AG09309 (cell line): Measurements from ENCODE around the gene EFNA5.

Experiments
- DNase-seq: peaks from one replicate; pipeline ENCODE4 v3.0.0-alpha.2; 2010; ENCODE audit warnings: low read depth
- H3K4me3 ChIP-seq: 2 replicates; pipeline ENCODE4 v1.5.1; 2011; ENCODE audit warnings: mild to moderate bottlenecking, low read depth, low read length, moderate library complexity; ENCODE audit not compliant: control insufficient read depth
- TF ChIP-seq, protein P1 (sequence below): IDR thresholded peaks from 2 replicates; pipeline ENCODE4 v1.5.1; 2011; ENCODE audit warnings: mild to moderate bottlenecking, low read depth, low read length, inconsistent platforms; ENCODE audit not compliant: insufficient read depth, control insufficient read depth; ENCODE audit errors: missing control alignments

EFNA5 gene

DNA sequence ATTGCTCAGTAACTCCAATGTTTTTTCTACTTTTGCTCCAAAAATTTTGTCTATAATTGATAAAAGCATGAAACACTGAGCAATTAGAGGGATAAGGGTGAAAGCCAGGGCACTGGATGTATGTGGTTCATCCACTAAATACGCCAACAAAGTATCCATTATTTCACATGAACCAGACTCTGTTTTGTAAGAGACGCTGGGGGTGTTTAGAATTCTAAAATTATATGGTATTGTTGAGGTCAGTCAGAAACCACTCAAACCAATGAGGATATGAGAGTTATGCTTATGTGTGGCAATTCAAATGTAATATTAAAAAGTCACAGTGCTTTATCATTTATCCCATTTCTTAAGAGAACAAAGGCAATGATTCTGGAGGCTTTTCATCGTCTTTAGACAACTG is 220.2 kb downstream of the EFNA5 start:
- TF ChIP-seq, protein P1, sequence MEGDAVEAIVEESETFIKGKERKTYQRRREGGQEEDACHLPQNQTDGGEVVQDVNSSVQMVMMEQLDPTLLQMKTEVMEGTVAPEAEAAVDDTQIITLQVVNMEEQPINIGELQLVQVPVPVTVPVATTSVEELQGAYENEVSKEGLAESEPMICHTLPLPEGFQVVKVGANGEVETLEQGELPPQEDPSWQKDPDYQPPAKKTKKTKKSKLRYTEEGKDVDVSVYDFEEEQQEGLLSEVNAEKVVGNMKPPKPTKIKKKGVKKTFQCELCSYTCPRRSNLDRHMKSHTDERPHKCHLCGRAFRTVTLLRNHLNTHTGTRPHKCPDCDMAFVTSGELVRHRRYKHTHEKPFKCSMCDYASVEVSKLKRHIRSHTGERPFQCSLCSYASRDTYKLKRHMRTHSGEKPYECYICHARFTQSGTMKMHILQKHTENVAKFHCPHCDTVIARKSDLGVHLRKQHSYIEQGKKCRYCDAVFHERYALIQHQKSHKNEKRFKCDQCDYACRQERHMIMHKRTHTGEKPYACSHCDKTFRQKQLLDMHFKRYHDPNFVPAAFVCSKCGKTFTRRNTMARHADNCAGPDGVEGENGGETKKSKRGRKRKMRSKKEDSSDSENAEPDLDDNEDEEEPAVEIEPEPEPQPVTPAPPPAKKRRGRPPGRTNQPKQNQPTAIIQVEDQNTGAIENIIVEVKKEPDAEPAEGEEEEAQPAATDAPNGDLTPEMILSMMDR = no peak
- no peak overlapping the region for H3K4me3 ChIP-seq
- no peak for DNase-seq

DNA sequence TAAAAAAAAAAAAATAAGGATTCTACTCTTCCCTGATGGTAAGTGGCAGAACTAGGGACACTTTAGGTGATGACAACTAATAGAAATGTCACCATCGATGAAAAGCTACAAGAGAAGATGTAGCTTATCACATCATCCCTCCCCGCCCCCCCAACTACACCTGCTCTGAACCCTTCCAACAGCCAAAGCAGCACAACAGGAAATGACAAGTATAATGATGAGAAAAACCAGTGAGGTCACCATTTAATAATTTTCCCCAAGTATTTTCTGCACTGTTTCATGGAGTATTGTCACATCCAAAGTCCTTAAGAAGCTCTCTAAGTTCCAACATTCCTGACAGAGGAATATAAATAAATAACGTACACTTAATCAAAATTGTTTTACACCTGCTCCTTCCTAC is 221.4 kb downstream of the EFNA5 start:
- TF ChIP-seq, protein P1 = no peak
- DNase-seq = no peak
- no peak overlapping the region for H3K4me3 ChIP-seq

DNA sequence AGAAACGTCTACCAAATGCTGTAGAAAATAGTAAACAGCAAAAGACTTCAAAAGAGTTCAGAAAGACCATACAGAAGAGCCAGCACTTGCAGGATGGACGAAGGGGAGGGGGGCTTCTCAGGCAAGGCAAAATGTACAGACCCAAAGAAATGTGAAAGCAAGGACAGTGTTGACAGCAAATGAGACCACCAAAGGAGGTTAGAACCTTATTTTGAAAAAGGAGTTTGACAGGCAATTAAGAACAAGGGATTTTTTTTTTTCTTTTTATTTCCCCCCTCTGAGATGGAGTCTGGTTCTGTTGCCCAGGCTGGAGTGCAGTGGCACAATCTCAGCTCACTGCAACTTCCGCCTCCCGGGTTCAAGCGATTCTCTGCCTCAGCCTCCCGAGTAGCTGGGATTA is 223.2 kb downstream of the EFNA5 start:
- DNase-seq = no peak
- TF ChIP-seq, protein P1 = no peak
- no peak overlapping the region for H3K4me3 ChIP-seq

DNA sequence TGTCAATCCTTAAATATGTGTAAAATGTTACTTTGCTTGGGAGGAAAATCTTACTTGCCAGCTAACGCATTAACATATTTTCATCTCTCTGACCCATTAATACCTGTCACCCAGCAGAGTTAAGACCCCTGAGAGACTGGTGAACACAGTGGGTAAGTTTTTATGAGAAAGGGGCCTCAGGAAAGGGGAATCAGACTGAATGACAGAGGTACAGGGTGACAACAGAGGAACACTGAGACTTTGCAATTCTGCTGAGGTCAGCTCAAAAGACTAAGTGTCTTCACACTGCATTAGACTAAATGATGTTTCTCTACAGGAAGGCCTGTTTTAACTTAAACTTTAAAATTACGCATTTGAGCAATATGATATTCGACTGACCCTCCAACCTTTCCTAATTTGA is 223.8 kb downstream of the EFNA5 start:
- no peak for DNase-seq
- TF ChIP-seq, protein P1 = no peak

DNA sequence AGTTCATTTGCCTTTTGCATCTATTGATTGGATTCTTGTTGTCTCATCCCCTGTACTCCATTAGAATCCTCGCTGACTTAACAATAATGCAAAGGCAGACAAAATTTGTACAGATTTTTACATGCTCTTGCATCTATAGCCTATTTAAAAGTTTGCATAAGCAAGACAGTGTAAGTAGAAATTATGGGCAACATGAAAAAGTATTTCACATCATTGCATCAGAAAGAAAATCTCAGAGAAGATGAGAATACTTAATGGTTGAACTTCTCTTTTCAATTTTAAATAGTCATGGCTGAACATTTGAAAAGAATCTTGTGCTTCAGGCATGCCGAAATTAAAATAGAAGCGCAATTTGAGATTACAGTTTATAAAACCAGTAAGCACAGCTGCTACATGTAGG is 226.4 kb downstream of the EFNA5 start:
- no peak for DNase-seq
- H3K4me3 ChIP-seq = no peak overlapping the region
- TF ChIP-seq, protein P1 = no peak

More for the DNA sequence above, 223.8 kb downstream of the EFNA5 start:
- H3K4me3 ChIP-seq = no peak overlapping the region

DNA sequence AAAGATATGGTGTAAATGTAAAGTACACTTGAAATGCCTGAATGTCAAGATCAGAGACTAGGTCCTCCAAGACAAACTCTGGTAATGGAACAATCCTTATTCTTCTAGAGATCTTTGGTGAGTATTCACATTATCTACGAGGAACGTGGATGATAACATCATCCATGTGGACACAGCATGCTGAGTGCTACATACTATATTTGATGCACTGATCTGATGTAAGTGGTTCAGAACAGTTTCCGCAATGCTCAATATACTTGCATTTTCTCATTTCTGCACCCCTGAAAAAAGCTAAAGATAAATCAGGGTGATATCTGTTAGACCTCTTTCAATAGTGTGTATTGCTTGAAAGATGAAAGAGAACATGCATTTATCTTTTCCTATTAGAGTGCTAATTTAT is 226.8 kb downstream of the EFNA5 start:
- no peak for DNase-seq
- H3K4me3 ChIP-seq = no peak overlapping the region
- TF ChIP-seq, protein P1 = no peak

DNA sequence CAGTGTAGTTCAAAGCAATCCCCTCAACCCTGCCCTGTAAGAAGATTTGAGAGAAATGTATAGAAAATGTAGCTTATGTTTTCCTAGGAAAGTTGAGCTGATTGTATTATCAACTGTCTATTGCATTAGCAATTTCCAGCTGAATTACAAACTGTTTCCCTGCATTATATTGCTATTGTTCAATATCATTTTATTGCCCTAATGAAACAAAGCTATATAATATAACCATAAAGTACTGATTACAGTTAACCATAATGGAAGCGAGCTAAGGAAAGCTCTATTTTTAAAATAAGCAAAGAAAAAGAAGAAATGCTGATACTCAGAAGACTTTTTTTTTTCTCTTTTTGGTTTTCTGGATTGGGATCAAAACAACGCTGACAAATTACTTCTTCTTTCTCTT is 228.3 kb downstream of the EFNA5 start:
- TF ChIP-seq, protein P1 = no peak
- no peak for DNase-seq
- no peak overlapping the region for H3K4me3 ChIP-seq
